Tibial nerve (tissue), 4 donors: ENCODE measurements around the gene SHPK.

Experiments
- CTCF ChIP-seq, 5 experiments: fragments of 200-600 bp in 3 of 5; fragments of 450-650 bp in 2 of 5; sonication (generic) in 3 of 5; IDR thresholded peaks; one replicate each; pipeline ENCODE4 v1.5.1; 2016 to 2019; ENCODE audit warnings: antibody characterized with exemption in 5 of 5, mild to moderate bottlenecking in 3 of 5, moderate library complexity in 2 of 5
- EP300 ChIP-seq, 2 donors: sonication (generic); formaldehyde crosslinking; IDR thresholded peaks; one replicate each; pipeline ENCODE4 v1.6.1; 2017; ENCODE audit warnings: antibody characterized with exemption in 2 of 2, mild to moderate bottlenecking in 1 of 2
- POLR2A ChIP-seq, 2 donors: fragments of 450-650 bp; IDR thresholded peaks; one replicate each; pipeline ENCODE4 v1.6.1; 2017; ENCODE audit warnings: antibody characterized with exemption in 2 of 2, mild to moderate bottlenecking in 2 of 2, moderate library complexity in 2 of 2

GRCh38 chr17:3613124-3613523 is 22.9 kb downstream of the SHPK start:
- TF ChIP-seq CTCF (IDR thresholded peaks at IDR 0.05) (no peak), EP300 (IDR thresholded peaks at IDR 0.05) (no peak), POLR2A (IDR thresholded peaks at IDR 0.05) (no peak)
